OCI-LY3 (cell line): ENCODE measurements around the gene KRT80.

ENCODE experiments used
- H2AFZ ChIP-seq: fragments of 200-600, 300-600 bp; shearing (Covaris generic); 2 replicates; pipeline ENCODE4 v1.6.0; 2014; ENCODE audit warnings: antibody characterized with exemption, low read depth, low read length
- H3K27ac ChIP-seq: fragments of 200-600, 300-600 bp; sonication (generic); 2 replicates; pipeline ENCODE4 v1.5.1; 2014; ENCODE audit warnings: mild to moderate bottlenecking, low read length, moderate library complexity, mixed read lengths
- H3K27me3 ChIP-seq: fragments of 200-600, 300-600 bp; sonication (generic); 2 replicates; pipeline ENCODE4 v1.6.1; 2014; ENCODE audit warnings: low read depth, low read length, mixed read lengths
- H3K36me3 ChIP-seq: fragments of 200-600, 300-600 bp; sonication (generic); replicated peaks from 2 replicates; pipeline ENCODE3; 2014; ENCODE audit warnings: low read depth, low read length, mixed read lengths
- H3K4me1 ChIP-seq: fragments of 300-600, 200-600 bp; sonication (generic); 2 replicates; pipeline ENCODE4 v1.6.1; 2014; ENCODE audit warnings: low read length, mixed read lengths
- H3K4me2 ChIP-seq: fragments of 200-600, 300-600 bp; sonication (generic); 2 replicates; pipeline ENCODE4 v1.6.1; 2014; ENCODE audit warnings: low read length, mixed read lengths
- H3K4me3 ChIP-seq: fragments of 300-600, 200-600 bp; sonication (generic); 2 replicates; pipeline ENCODE4 v1.5.1; 2014; ENCODE audit warnings: antibody characterized with exemption, mild to moderate bottlenecking, low read length, moderate library complexity
- H3K79me2 ChIP-seq: fragments of 300-600, 200-600 bp; shearing (Covaris generic); 2 replicates; pipeline ENCODE4 v1.6.1; 2014; ENCODE audit warnings: mild to moderate bottlenecking, low read length, mixed read lengths
- H3K9ac ChIP-seq: fragments of 300-600, 200-600 bp; shearing (Covaris generic); 2 replicates; pipeline ENCODE4 v1.6.0; 2014; ENCODE audit warnings: mild to moderate bottlenecking, low read length, moderate library complexity
- H3K9me3 ChIP-seq: fragments of 200-600, 300-600 bp; shearing (Covaris generic); 2 replicates; pipeline ENCODE4 v1.6.1; 2014; ENCODE audit warnings: low read length, mixed read lengths; ENCODE audit not compliant: insufficient read depth
- H4K20me1 ChIP-seq: fragments of 200-600, 300-600 bp; sonication (generic); 2 replicates; pipeline ENCODE4 v1.6.1; 2016; ENCODE audit warnings: low read length, mixed read lengths; ENCODE audit not compliant: insufficient read depth
- EZH2phosphoT487 ChIP-seq: fragments of 200-600 bp; shearing (Covaris generic); IDR thresholded peaks from 2 replicates; pipeline ENCODE4 v1.6.1; 2018; ENCODE audit warnings: antibody characterized with exemption, mixed run types, low read depth
- TF ChIP-seq, protein P1 (sequence below): fragments of 200-600, 300-600 bp; sonication (generic); IDR thresholded peaks from 2 replicates; pipeline ENCODE4 v1.5.1; 2014; ENCODE audit warnings: antibody characterized with exemption, low read length, low read depth

KRT80 gene

DNA sequence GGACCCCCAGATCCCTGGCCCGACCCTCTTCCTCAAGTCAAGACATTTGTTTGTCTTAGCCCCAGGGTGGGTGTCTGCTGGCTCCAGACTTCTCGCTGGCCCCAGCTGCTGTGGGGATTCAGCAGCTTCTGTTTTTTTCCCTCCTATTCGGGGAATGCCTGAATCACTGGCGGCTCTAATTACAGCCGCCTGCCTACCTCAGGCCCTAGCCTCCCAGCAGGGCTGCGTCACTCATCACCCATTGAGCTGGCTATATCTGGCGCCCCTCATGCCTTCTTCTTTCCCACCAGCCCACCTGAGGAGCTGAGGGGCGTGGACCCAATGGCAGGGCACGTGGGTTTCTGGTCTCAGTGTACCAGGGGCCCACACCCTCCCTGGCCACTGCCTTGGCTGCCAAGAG is 10.1 kb downstream of the KRT80 start:
- Histone ChIP-seq H2AFZ (no peak overlapping the region), H3K4me3 (no peak overlapping the region), H3K36me3 (no peaks in the 10 kb centered on the region), H3K27me3 (no peaks in the 10 kb centered on the region), H3K9ac (no peak overlapping the region), H3K4me2 (no peak overlapping the region), H3K27ac (no peak overlapping the region), H3K79me2 (no peaks in the 10 kb centered on the region), H4K20me1 (no peaks in the 10 kb centered on the region), H3K4me1 (no peaks in the 10 kb centered on the region), H3K9me3 (no peaks in the 10 kb centered on the region)
- TF ChIP-seq, protein P1, sequence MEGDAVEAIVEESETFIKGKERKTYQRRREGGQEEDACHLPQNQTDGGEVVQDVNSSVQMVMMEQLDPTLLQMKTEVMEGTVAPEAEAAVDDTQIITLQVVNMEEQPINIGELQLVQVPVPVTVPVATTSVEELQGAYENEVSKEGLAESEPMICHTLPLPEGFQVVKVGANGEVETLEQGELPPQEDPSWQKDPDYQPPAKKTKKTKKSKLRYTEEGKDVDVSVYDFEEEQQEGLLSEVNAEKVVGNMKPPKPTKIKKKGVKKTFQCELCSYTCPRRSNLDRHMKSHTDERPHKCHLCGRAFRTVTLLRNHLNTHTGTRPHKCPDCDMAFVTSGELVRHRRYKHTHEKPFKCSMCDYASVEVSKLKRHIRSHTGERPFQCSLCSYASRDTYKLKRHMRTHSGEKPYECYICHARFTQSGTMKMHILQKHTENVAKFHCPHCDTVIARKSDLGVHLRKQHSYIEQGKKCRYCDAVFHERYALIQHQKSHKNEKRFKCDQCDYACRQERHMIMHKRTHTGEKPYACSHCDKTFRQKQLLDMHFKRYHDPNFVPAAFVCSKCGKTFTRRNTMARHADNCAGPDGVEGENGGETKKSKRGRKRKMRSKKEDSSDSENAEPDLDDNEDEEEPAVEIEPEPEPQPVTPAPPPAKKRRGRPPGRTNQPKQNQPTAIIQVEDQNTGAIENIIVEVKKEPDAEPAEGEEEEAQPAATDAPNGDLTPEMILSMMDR, result no peak
- no peak for TF ChIP-seq EZH2phosphoT487

DNA sequence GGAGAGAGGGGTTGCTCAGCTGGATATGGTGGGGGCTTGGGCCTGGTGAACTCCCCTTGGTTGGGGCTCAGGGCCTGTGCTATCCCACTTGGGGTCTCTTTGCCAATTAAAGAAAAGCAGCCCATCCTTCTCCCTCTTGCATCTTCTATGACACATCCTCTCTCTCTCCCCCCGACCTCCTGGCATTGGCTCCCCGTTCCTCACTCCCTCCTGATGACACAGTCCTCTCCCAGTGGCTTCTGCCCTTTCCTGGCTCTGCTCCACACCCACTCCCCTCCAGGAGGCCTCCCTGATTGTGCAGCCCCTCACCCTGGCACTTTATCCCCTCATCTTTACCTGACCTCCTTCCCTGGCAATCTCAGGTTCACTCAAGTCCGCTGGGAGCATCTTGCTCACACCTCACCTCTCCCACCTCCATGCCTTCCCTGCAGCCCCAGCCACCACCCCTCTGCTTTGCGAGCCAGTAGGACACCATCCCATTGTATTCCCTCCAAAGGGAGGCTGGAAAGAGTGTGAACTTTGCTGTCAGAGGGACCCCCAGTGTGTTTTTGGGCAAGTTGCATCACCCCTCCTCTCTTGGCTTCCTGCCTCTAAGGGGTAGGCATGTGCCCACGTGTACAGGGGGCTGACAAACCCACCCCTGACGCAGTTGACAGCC is 10.7 kb downstream of the KRT80 start:
- Histone ChIP-seq H3K9ac (no peak overlapping the region), H3K79me2 (no peaks in the 10 kb centered on the region), H3K4me2 (no peak overlapping the region), H3K4me3 (no peak overlapping the region), H3K36me3 (no peaks in the 10 kb centered on the region), H3K4me1 (no peaks in the 10 kb centered on the region), H3K27me3 (no peaks in the 10 kb centered on the region), H2AFZ (no peak overlapping the region), H3K27ac (no peak overlapping the region), H4K20me1 (no peaks in the 10 kb centered on the region), H3K9me3 (no peaks in the 10 kb centered on the region)
- TF ChIP-seq, protein P1, result no peak
- TF ChIP-seq EZH2phosphoT487, result no peak

- no peaks in the 10 kb centered on the region for H3K4me1 ChIP-seq
- no peaks in the 10 kb centered on the region for H3K79me2 ChIP-seq
- no peak overlapping the region for H3K9ac ChIP-seq
- no peaks in the 10 kb centered on the region for H3K9me3 ChIP-seq
- H3K36me3 ChIP-seq, result no peaks in the 10 kb centered on the region
- TF ChIP-seq, protein P1, result no peak
- no peak for TF ChIP-seq EZH2phosphoT487
- H3K27ac ChIP-seq, result no peak overlapping the region
- H4K20me1 ChIP-seq, result no peaks in the 10 kb centered on the region
- no peaks in the 10 kb centered on the region for H3K27me3 ChIP-seq
- H2AFZ ChIP-seq, result no peak overlapping the region
- no peak overlapping the region for H3K4me2 ChIP-seq
- no peak overlapping the region for H3K4me3 ChIP-seq
These were observed 12.3 kb downstream of the KRT80 start for GRCh38 chr12:52179396-52179973.

- Histone ChIP-seq H3K79me2 (no peaks in the 10 kb centered on the region), H4K20me1 (no peaks in the 10 kb centered on the region), H3K9ac (no peak overlapping the region), H3K9me3 (no peaks in the 10 kb centered on the region), H3K4me3 (no peak overlapping the region), H3K4me2 (no peak overlapping the region), H3K36me3 (no peaks in the 10 kb centered on the region), H3K27ac (no peak overlapping the region), H3K27me3 (no peaks in the 10 kb centered on the region), H2AFZ (no peak overlapping the region), H3K4me1 (no peaks in the 10 kb centered on the region)
- TF ChIP-seq EZH2phosphoT487, result no peak
- TF ChIP-seq, protein P1, result no peak
These were observed 12.8 kb downstream of the KRT80 start for GRCh38 chr12:52178984-52179383.
